Keratinocyte (primary cell): ENCODE results near the gene GDPD5.
"Not testable (repeated sequence)": the region's sequence is repeated elsewhere in the genome, so short reads cannot be mapped to it uniquely, and the experiment has no call there.

Experiments used
- EZH2 ChIP-seq: IDR thresholded peaks from one replicate; pipeline ENCODE4 v1.6.1; 2012; ENCODE audit warnings: inconsistent platforms, mild to moderate bottlenecking, low read length, moderate library complexity
- TF ChIP-seq, protein P1 (sequence below), 3 experiments: IDR thresholded peaks in 1 of 3; conservative IDR thresholded peaks in 1 of 3; optimal IDR thresholded peaks in 1 of 3; 2 replicates in 2 of 3; 3 replicates in 1 of 3; pipeline versions ENCODE3 to v1.5.1; 2011; ENCODE audit warnings: low read length in 3 of 3, mild to moderate bottlenecking in 3 of 3, moderate library complexity in 2 of 3, control low read depth in 1 of 3, inconsistent platforms in 1 of 3; ENCODE audit not compliant: insufficient read depth in 2 of 3; ENCODE audit errors: extremely low read depth in 1 of 3

- TF ChIP-seq, protein P1, sequence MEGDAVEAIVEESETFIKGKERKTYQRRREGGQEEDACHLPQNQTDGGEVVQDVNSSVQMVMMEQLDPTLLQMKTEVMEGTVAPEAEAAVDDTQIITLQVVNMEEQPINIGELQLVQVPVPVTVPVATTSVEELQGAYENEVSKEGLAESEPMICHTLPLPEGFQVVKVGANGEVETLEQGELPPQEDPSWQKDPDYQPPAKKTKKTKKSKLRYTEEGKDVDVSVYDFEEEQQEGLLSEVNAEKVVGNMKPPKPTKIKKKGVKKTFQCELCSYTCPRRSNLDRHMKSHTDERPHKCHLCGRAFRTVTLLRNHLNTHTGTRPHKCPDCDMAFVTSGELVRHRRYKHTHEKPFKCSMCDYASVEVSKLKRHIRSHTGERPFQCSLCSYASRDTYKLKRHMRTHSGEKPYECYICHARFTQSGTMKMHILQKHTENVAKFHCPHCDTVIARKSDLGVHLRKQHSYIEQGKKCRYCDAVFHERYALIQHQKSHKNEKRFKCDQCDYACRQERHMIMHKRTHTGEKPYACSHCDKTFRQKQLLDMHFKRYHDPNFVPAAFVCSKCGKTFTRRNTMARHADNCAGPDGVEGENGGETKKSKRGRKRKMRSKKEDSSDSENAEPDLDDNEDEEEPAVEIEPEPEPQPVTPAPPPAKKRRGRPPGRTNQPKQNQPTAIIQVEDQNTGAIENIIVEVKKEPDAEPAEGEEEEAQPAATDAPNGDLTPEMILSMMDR (optimal IDR thresholded peaks at IDR 0.05 in 1 of 3, IDR thresholded peaks at IDR 0.05 in 1 of 3, conservative IDR thresholded peaks at IDR 0.05 in 1 of 3; ENCODE audit: extremely low read depth in 1 of 3, insufficient read depth in 2 of 3, low read length in 3 of 3) = not testable (repeated sequence)
- not testable (repeated sequence) for TF ChIP-seq EZH2
Observed at GRCh38 chr11:75409971-75410370, 115.8 kb downstream of the GDPD5 start.
